ENCODE measurements around the gene DAZAP1.
"Not testable (repeated sequence)": the region's sequence is repeated elsewhere in the genome, so short reads cannot be mapped to it uniquely, and the experiment has no call there.

DAZAP1 gene

DNA sequence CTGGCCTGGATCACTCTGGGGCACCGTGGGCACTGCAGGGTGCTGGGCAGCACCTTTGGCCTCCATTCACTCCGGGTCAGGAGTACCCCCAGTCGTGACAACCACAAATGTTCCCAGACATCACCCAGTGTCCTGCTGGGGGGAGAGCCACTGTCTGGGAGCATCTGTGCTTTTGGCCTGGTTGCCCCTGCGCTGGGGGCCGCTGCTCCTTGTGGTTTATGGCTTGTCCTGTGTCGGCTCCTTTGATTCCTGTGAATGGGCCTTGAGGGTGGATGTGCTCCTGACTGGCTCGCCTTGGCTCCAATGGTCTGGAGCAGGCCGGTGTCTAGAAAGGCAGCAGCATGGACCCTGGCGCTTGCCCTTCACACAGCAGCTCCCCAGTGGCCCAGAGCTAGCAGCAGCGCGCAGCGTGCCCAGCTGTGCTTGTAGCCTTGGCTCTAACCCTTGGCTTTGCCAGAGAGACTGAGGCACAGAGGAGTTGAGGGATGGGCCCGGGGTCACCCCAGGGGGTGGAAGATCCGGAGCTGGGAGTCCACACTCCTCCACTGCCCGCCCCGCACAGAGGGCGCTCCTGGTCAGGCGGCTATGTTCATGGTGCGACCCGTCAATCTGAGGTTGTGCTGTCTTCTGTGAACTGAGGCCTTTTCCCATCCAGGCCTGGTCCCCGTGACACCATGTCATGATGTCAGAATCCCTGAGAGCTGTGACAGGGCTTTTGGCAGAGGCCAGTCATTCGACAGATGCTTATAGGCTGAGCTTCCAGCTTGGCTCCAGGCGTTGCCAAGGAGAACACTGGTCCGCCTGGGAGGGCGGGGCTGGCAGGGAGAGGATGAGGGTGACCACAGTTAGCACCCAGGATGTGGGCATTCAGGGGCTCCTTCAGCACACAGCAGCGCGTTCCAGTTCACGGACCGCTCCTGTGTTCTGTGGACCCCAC is 4.1 kb downstream of the DAZAP1 start:
- no peak for DNase-seq

DNA sequence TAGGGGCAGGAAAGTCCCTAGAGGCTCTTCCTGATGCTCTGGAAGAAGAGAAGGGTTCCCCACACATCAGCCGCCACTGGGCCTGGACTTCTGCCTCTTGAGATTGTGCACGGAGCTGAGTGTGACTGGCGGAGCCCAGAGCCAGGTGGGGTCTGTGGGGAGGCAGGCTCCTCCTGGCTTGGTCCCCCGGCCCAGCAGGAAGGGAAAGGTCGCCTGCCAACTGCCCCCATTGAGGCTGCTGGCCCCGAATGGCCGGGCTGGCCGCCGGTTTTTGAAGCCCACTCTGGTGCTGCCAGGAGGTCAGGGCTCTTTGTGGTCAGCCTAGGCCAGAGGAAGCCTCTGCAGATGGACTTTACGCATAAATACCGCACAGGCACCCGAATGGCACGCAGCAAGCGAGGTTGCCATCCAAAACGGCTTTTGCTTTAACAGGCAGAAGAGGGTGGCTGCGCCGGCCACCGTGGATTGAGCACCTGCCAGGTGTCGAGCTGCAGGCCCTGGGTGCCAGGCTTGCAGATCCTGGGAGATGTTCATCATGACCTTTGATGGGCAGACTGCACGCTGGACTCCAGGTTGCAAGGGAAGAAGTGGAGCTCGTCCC is 5.0 kb downstream of the DAZAP1 start:
- no peak for DNase-seq

- no peak for DNase-seq
Measured at GRCh38 chr19:1412995-1413800, 5.8 kb downstream of the DAZAP1 start.

DNA sequence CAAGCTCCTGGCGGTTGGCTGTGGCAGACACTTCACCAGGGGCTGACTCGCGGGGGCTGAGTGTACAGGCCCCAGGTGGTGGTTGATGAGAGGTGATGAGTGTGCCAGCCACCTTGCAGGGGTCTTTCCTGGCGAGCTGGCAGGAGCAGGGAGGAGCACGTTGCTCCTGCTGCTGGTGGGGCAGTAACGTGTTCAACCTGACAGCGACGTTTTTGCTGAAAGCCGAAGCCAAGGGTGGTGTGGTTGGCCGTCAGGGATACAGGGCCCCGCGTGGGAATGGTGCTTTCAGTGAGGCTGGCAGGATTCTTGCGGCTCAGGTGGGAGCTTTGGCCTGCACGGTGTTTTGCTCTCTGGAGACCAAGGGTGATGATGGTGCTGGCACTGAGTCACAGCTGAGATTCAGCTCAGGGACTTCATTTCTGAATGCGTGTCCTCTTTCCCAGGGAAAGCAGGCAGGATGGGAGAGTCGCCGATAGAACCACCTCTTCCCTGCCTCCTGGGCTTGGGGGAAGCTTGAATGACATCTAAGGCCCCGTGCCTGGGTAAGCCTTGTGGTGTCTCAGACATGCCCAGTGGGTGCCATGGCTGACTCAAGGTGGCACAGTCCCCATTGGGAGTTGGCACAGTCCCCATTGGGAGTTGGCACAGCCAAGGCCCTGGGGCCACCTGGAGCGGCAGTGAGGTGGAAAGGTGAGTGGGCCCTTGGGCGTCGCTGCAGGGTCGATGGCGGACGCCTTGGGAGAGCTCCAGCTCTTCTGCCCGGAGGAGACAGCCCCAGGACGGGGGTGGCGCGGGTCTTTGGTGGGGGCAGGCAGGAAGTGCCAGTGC is 8.8 kb downstream of the DAZAP1 start:
- DNase-seq: no peak

DNA sequence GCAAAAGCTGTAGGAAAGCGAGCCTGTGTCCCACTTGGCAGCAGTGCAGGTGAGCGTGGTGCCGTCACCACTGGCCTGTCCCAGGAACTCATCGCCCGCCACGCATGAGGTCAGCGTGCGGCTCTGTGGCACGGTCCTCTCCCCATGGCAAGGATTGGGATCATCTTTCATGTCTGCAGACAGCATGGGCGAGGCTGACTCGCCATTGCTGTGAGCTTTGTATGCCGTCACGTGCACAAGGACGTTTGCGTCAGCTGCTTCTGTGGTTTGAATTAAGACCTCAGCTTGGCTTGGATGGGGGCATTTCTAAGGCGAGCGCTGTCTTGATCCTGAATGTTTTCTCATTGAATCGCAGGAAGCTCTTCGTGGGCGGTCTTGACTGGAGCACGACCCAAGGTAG is 9.8 kb downstream of the DAZAP1 start:
- DNase-seq: no peak

GRCh38 chr19:1417681-1418495 is 10.5 kb downstream of the DAZAP1 start:
- no peak for DNase-seq

DNA sequence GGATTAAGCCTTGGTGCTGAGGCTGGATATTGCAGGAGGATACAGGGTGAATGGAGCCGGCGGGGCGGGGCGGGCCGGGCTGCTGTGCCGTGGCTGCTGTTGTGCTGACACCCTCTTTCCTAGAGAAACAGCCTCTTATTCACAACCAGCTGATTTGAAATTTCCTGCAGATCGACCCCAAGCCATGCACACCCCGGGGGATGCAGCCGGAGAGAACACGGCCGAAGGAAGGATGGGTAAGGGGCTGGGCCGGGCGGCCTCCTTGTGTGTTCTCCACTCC is 11.1 kb downstream of the DAZAP1 start:
- DNase-seq: no peak

DNA sequence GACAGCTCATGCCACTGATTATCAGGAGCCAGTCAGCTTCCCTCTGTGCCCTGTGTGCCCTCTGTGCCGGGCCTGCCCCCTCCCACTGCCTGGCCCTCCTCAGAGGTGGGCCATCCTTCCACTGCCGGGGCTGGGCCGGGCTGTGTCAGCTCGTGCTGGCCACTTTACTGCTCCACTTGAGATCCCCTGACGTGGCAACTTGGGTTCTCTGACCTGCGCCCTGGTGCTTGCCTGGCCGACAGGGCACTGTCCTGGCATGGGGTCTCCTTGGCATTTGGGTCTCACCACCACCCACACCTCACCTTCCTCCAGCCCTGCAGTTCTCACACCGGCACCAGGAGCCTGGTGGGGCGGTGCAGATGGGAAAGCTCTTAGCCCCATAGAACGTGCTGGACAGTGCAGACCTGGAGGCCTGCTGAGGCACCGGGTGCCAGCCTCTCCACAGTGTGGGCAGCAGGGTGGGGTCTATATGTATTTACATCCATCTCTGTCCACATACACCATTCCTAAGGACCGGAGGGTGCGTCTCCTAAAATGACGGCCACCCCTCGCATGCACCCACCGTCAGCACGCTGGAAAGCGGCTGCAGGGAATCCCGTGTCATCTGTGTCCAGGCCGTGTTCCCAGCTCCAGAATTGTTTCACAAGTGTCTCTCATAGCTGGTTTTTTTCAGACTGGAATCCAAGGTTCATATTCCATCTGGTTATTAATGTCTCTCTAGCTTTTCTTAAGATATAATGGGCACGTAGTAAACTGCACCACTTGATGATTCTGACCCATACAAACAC is 11.8 kb downstream of the DAZAP1 start:
- no peak for DNase-seq

GRCh38 chr19:1420085-1420484 is 12.7 kb downstream of the DAZAP1 start:
- not testable (repeated sequence) for DNase-seq

DNA sequence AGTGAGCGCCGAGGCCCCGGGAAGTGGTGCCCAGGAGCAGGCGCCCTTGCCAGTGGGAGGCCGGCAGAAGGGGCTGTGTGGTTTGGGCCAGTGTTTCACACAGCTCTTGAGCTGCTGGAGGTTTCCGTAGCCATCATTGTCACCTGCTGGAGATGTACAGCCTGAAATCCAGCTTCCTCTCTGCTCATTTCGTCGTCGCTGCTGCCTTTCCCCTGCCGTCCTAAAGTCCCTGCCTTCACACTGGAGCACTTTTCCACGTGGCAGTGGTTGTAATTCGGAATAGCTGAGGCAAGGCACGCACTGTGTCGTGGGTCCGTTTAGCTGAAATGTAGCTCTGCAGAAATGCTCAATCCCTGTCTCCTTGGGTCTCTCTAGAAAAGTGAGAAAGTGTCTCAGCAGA is 13.2 kb downstream of the DAZAP1 start:
- no peak for DNase-seq

DNA sequence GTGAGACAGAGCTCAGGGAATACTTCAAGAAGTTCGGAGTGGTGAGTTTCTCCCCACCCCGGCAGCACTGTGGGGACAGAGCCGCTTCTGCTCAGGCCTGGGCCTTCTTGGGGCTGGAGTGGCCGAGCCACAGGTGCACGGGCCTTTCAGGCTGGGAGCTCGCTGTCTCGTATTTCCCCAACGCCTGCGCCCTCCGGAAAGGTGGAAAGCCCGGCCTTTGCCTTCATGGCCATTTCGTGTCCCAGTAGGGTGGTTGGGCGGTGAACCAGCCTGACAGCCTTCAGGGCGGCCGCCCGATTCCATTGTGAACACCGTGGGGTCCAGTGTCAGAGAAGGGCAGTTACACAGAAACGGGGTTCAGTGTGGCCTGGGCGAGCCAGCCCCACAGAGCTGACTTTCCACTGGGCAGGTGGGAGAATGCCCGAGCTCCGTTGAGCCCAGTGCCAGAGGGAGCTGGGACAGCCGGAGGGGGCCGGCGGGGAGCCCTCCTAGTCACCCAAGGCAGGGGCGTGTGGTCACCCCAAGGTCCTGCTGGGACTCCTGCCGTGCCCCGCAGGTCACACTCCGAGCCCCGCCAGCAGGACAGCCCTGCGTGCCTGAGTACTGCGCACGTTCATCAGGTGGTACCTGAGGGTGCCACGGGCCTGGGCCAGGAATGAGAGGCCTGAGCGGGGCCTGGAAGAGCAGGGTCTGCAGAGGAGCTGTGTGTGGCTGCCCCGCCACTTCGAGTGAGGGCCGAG is 14.0 kb downstream of the DAZAP1 start:
- DNase-seq: no peak

DNA sequence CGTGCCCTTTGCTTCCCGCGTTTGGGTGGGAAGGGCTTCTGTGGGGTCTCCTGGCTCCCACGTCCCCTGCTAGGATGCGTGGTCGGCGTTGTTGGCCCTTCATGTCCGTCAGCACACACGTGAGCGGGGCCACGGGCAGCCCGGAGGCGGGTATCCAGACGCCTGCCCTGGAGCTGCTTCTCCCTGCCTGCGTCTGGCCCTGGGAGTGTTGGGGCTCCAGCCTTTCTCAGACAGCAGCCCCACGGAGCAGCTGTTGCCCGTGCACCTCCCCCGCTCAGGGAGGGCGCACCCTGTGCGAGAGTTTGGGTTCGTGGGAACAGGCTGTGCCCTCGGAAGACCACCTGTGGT is 14.5 kb downstream of the DAZAP1 start:
- no peak for DNase-seq

DNA sequence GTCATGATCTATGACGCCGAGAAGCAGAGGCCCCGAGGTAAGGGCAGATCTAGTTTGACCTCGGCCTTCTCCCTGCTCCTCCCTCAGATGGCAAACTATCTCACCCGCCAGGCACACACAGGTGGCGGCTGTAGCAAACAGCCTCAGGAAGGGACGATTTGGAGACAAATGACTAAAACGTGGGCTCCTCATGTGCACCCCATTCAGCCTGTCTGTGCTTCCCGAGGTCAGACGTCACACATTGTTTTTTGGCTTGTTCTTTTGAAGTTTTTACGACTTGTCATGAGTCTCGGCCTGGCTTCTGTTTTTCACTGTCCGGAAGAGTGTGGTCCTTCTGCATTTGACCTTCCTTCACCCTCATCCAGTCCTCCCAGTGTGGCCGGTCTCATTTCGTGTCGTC is 15.0 kb downstream of the DAZAP1 start:
- DNase-seq: no peak

DNA sequence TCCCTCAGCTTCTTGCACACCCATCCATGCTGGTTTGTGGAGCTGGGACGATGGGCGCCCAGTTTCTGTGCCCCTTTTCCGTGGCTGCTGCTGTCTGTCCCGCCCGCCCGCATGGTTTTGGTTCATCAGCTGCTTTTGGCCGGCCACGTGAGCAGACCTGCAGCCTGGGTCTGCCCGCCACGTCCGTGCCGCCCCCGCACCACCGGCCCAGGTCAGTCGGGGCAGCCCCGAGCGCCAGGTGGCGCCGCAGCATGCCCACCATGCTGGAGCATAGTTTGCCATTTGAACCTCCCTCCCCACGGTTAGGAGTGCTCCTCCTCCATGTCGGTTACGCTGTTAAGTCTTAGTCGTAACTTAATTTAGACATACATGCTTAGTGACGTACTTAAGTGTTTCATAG is 15.6 kb downstream of the DAZAP1 start:
- DNase-seq: no peak

DNA sequence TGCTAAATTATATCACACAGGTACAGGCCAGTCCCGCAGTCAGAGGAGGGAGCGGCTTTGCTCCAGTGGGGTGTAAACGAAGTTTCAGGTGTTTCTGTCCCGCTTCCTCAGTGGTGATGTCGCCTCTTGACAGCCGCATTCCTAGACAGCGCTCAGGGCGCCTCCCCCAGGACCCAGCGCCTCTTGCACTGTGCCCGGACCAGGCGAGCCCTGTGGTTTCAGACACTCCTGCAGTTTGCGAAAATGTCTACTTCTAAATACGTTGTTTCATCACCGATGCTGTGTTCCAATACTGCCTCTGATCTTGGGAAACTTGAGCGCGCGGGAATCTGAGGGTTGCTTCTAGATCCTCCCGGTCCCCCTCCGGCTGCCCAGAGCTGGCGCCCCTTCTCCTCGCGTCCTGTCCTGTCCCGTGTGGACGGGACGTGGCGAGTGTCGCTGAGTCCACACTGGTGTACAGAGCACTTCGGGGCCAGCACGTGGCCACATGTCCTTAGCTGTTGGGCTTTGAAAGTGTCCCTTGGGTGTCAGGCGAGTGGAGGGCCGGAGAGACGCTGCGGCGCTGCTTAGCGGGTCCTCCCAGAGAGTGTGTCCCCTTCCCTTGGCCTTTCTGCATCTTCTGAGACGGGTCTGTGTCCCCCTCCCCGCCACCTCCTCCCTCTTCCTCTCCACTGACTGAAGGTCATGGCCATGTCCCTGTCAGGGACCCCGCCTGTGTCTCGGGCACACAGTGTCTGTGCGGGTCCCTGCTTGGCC is 16.2 kb downstream of the DAZAP1 start:
- no peak for DNase-seq

DNA sequence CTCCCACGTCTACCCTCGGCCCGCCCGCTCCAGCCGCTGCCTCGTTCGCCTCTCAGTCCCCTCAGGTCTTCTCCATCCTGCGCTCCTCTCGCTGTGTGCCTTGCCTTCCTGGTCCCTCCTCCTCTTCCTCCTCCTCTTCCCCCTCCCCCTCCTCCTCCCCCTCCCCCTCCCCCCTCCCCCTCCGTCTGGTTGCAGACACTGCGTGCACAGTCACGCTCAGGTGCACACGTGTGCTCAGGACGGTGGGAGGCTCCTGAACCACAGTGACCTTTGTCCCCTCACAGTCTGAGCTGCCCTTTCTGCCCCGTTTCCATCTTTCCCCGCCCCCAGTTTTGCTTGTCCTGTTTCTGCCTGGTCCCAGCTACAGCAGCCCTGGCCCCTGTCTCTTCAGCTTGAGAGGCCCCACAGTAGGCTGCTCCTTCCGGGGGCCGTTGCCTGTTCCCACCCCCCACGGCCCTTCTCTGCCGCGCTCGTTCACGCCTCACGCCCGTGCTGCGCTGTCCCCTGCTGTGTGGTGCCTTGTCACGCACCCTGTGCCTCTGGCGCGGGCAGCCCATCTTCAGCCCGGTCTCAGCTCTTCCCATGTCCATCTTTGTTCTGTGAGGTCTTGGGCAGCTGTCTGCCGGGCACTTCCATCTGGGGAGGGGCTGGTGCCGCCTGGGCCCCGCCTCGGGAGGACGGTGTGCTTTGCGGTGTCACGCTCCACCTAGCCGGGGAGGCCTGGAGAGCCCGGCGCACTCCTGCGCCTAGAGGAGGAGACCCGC is 17.0 kb downstream of the DAZAP1 start:
- DNase-seq: no peak

- DNase-seq: no peak
Measured at GRCh38 chr19:1425102-1425837, 17.9 kb downstream of the DAZAP1 start.

GRCh38 chr19:1425902-1426301 is 18.5 kb downstream of the DAZAP1 start:
- DNase-seq: no peak
